Right forelimb (tissue), 1 donor: ENCODE data around the gene PRDX6.
"Not testable (repeated sequence)": the region's sequence is repeated elsewhere in the genome, so short reads cannot be mapped to it uniquely, and the experiment has no call there.

ENCODE experiments used
- DNase-seq: peaks from one replicate; pipeline ENCODE4 v3.0.0-alpha.2; 2018

The PRDX6 gene

DNA sequence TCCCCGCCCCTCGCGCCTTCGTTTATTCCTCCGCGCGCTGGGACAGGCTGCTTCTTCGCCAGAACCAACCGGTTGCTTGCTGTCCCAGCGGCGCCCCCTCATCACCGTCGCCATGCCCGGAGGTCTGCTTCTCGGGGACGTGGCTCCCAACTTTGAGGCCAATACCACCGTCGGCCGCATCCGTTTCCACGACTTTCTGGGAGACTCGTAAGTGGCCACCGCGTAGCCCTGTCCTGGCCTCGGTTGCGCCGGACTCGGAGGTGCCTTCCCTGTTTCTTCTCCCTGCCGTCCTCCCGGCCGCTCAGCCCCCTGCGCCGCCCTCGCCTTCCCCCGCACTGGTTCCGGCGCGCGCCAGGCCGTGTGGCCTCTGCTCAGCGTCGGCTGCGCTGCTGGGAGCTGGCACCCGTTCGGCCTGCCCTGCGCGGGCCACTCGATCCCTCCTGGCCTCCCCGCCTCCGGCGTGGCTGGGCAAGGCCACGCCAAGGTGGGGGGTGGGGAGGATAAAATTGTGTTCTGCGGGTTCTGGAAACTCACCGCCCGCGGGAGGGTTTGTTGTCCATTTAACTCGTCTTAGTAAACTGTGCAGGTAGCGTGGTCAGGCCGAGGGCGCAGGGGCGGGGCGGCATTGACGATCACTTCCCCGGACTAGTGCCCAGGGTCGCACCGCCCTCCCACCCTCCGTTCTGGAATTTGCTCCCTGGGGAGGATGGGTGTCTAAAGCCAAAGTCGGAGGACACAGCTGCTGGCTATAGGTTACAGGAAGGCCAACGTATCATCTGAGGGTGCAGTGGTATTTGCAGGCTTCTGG lies at the start of gene PRDX6:
Gene PRDX6, plus strand, starts transcription at position 50 of the 808 bp plus-strand sequence. Its CDS starts 63 bp downstream, at position 113.
- DNase-seq, result no peak

DNA sequence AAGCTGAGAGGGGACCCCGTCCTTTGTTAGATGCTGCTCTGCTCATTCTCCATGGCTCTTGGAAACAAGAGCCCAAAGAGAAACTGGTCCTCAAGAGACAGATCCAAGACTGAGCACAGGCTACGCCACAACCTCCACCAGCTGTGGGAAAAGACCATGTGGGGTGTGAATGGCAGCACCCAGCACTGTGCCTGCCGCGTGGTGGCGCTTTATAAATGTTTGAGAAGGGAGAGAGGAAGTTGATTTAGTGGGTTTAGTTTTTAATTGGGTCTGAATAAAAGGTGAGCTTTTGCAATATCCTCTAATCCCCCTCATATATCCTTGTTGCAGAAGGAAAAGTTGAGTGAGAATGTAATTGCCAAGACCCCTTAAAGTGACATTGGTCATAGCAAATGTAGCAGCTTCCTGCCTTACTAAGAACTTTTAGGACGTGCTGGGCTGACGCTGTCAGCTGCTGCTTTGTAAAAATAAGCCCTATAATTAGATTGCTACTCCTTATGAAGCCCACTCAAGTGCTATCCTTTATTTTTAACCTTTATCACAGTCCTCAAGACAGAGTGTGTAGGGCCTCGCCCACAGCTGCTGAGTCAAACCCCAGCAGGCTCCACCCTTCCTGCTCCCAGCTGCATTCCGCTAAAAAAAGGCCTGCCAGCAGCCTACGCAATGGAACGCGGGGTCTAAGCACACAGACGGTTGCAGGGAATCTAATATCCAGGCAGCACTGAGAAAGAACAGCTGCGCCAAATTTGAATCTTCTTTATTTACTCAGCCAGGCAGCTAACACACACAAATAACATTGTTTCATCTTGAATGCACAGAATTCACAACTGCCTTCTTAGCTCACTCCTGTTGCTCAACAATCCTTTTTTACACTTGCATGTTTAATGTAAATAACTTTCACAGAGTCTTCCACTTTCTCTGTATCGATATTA lies 47.4 kb upstream of the PRDX6 start:
- DNase-seq, result peak; percentile 96

DNA sequence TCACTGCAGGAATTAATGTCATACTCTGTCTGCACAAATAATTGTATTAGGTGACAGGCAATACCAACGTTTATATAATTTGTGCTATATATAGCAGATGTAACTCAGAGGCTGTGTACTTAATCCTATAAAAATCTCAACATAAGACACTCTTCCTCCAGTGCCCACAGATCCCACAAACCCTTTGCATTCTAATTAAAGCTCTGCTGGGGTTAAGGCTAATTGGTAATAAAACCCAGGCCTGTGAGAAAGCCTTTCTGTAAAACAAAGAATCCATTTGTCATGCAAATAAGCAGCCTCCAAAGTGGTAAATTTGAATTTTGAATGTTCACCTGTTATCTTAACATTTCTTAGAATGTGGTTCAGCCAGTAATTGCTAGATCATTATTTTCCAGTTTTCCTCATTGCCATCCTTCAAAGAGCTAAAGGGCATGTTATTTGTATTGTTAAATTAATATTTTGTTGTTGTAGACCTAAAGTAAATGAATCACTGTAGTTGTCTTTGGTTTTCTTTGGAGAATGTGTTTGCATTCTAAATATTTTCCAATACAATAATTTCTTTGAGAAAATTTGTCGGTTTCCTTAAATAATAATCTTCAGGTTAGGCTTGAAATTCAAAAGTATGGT lies 46.3 kb upstream of the PRDX6 start:
- no peak for DNase-seq

DNA sequence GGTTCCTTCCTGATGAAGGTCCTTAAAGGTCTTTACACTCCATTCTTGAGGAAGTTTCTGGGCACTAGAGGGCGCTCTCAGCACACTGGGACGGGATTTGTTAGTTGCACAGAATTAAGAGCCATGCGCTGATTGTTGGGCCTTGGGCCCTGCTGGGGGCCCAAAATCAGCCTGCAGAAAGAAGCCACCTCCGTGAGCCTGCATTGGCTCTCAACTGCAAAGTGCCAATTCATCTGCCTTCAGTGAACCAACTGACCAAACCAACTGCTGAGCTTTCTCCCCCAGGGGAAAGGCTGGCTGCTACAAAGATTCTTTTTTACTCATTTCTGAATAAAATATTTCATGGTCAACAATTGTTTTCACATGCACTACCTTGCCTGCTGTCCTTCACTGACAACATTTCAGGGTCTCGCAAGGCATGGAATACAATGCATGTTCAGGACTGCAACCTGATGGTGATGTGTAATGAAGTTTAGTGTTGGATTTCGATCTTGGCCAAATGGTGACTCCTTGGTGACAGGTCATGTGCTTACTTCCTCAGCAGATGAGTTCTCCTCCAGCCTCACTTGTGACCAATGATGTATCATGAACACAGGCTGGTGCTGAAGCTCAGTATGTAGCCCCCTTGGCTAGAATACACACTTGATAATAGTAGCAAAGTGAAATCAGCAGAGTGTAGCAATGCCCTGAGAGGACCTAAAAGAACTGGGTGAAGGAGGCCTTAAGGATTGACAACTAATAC lies 45.7 kb upstream of the PRDX6 start:
- DNase-seq, result peak; percentile 88

DNA sequence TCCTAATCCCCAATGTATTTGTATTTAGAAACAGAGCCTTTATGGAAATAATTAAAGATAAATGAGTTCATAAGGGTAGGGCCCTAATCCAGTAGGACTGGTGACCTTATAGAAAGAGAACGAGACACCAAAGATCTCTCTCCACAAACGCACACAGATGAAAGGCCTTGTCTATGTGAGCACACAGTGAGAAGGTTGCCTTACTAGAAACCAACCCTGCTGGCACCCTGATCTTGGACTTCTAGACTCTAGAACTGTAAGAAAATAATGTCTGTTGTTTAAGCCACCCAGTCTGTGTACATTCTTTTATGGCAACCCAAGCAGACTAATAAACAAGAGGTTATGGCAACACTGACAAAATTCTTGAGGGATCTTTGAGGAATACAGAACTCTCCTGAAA lies 44.8 kb upstream of the PRDX6 start:
- DNase-seq, result no peak

DNA sequence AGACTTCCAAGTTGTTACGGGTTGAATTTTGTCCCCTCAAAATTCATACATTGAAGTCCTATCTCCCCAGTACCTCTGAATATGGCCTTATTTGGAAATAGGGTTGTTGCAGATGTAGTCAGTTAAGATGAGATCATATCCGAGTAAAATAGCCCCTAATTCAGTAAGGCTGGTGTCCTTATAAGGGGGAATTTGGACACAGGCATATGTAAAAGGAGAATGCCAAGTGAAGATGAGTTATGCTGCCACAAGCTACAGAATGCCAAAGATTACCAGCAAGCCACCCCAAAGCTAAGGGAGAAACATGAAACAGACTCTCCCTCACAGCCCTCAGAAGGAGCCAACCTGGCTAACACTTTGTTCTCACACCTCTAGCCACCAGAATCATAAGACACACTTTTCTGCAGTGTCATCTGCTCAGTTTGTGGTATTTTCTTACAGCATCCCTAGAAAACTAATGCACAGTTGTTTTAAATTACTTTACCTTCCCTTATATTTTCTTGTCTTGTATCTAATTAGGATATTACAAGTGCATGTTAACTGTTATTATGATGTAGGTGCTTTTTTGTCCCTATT lies 43.3 kb upstream of the PRDX6 start:
- DNase-seq, result no peak

- DNase-seq, result no peak
These were observed 40.2 kb upstream of the PRDX6 start for GRCh38 chr1:173436841-173437428.

GRCh38 chr1:173438675-173439074 lies 38.5 kb upstream of the PRDX6 start:
- no peak for DNase-seq

- DNase-seq, result no peak
These were observed 36.7 kb upstream of the PRDX6 start for GRCh38 chr1:173440430-173440829.

DNA sequence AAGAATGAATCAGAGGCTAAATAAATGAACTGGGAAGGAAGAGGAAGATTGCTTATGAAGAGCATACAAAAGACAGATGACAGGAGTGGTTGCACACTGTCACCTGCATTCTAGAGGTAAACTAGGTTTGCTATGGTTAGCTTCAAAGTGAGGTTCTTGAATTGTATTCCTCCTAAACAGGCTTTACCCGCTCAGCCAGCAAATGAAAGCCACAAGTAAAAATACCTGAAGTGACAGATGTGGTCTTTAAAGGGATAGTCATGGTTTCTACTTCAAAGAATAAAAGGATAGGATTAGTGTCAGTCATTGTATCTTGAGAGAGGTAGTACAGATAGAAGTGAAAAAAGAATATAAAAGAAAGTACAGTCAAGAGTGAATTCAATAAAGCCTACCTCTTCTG lies 32.4 kb upstream of the PRDX6 start:
- DNase-seq, result no peak

DNA sequence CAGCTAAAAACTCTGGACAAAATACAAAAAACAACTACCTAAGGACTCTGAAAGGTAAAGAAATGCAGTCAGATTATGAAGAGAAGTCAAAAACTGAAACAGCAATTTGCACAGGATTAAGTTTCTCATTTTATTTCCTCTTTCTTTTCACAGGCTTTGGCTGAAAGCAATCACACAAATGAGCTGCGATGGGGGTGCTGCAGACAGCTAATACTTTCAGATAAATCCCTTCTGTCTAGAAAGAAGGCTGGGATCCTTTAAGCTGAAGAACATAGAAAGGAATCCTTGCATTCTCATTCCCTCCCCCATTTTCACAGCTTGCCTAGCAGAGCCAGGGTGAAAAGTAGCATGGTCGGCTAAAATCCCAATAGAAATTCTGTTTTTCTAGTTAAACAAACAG lies 32.0 kb upstream of the PRDX6 start:
- no peak for DNase-seq

DNA sequence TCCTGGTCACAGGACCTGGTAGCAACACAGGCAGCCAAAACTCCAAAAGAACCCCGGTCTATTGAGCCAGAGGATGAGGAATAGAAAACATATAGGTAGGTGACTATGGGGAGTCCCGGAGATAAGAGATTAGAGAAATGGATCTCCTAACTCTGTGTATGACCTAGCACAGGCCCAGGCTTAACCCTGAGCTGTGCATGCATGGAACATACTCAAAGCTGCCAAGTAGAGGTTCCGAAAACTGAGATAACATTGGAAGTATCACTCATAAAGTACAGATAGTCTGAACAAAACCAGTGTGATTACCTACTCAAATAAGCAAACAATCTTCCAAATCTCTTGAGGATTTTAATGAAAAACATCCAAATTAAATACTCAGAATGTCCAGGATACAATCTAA lies 31.5 kb upstream of the PRDX6 start:
- DNase-seq, result no peak

GRCh38 chr1:173447224-173447623 lies 29.9 kb upstream of the PRDX6 start:
- no peak for DNase-seq

DNA sequence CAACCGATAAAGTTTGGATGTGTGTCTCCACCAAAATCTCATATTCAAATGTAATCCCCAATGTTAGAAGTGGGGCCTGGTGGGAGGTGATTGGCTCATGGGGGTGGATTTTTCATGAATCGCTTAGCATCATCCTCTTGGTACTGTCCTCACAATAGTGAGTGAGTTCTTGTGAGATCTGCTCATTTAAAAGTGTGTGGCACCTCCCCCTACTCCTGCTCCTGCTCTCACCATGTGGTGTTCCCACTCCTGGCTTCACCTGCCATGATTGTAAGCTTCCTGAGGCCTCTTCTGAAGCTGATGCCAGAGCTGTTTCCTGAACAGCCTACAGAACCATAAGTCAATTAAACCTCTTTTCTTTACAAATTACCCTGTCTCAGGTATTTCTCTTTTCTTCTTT lies 28.2 kb upstream of the PRDX6 start:
- no peak for DNase-seq

DNA sequence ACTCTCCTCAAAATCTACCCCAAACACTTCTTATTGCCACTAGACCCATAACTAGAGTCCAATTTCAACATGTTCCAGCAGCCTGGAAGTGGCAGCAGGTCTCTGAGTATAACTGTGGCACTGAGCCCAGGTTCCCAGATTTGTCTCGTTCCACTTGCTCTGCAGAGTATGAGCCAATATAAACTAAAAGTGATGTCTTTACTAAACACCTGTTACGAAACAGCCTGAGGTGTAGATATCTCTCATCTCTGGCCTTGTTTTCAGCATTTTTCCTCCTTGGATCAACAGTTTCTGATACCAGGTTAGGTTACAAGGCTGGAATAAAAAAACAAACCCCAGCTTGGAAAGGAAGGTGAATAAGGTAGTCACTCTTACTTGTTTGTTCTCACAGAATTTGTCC lies 25.2 kb upstream of the PRDX6 start:
- DNase-seq, result no peak

GRCh38 chr1:173453982-173454381 lies 23.2 kb upstream of the PRDX6 start:
- no peak for DNase-seq

- no peak for DNase-seq
These were observed 22.1 kb upstream of the PRDX6 start for GRCh38 chr1:173454966-173455524.

GRCh38 chr1:173459885-173460284 lies 17.2 kb upstream of the PRDX6 start:
- no peak for DNase-seq

DNA sequence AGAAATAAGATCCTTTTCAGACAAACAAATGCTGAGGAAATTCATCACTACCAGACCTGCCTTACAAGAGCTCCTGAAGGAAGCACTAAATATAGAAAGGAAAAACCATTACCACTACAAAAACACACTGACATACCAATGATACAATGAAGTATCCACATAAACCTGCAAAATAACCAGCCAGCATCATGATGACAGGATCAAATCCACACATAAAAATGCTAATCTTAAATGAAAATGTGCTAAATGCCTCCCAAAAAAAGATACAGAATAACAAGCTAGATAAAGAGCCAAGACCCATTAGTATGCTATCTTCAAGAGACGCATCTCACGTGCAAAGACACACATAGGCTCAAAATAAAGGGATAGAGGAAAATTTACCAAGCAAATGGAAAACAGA lies 14.5 kb upstream of the PRDX6 start:
- DNase-seq, result not testable (repeated sequence)

DNA sequence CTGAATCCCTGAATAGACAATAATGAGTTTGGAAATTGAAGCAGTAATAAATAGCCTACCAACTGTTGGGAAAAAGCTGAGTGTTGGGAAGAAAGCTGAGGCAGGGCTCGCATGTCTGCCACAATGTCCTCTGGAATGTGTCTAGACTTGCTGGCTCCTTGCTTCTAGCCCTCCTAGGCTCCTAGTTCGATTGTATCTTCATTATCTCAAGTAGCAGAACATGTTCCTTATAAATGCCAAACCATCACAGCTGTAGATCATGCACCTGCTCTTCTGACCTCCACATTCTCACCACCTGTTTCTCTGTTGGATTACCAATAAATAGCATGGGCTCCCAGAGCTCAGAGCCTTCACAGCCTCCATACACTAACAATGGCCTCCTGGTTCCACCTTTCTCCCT lies 12.9 kb upstream of the PRDX6 start:
- not testable (repeated sequence) for DNase-seq

DNA sequence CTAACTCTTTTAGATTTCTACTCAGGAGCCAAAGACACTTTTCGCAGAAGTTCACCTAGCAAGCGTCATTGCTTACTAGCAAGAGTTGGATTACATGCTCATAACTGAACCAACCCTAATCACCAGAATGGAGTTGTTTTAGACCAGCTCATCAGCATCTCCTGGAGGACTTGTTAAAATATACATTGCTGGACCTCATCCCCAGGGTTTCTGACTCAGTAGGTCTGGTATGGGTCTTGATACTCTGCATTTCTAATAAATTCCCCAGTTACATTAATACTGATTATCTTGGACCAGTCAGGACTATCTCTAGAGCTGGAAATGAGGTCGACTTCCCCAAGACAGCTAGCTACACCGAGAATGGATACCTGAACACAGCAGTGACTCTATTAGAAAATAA lies 9.7 kb upstream of the PRDX6 start:
- no peak for DNase-seq

DNA sequence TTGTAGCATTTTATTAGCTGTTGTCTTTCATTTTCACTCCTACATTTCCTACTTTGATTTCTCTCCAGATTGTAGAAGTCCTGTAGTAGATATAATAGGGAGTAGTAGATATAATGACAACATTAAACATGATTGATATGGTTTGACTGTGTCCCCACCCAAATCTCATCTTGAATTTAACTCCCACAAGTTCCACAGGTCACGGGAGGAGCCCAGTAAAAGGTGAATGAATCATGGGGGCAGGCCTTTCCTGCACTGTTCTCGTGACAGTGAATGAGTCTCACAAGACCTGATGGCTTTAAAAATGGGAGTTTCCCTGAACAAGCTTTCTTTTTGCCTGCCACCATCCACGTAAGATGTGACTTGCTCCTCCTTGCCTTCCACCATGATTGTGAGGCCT lies 7.5 kb upstream of the PRDX6 start:
- DNase-seq, result no peak
